Stimulated activated CD4-positive, alpha-beta T cell treated with anti-CD3 and anti-CD28 coated beads, Interleukin-15, amount 100 ng/mL, for 24 hours (primary cell): ENCODE results near the gene KDM6B.
A peak's percentile ranks its signal among the peaks of the same experiment; 100 is the strongest.

ENCODE experiments used
- DNase-seq: peaks from one replicate; pipeline ENCODE4 v3.0.0-alpha.2; 2020

Gene KDM6B

GRCh38 chr17:7824021-7824924 lies 9.7 kb upstream of the KDM6B start:
- DNase-seq, result no peak

- no peak for DNase-seq
These were observed 8.6 kb upstream of the KDM6B start for GRCh38 chr17:7825206-7825990.

- no peak for DNase-seq
These were observed 3.4 kb upstream of the KDM6B start for GRCh38 chr17:7830616-7831015.

- DNase-seq, result no peak
These were observed 2.8 kb upstream of the KDM6B start for GRCh38 chr17:7831233-7831632.

GRCh38 chr17:7832431-7832830 lies 1.6 kb upstream of the KDM6B start:
- no peak for DNase-seq

- DNase-seq, result no peak
These were observed 814 bp upstream of the KDM6B start for GRCh38 chr17:7833011-7833794.

GRCh38 chr17:7834542-7834956 lies 532 bp downstream of the KDM6B start:
- peak; percentile 59 for DNase-seq

- peak; percentile 95 for DNase-seq
These were observed 1.2 kb downstream of the KDM6B start for GRCh38 chr17:7834957-7835813.

GRCh38 chr17:7835814-7836595 lies 2.0 kb downstream of the KDM6B start:
- peak; percentile 72 for DNase-seq

GRCh38 chr17:7836596-7837407 lies 2.8 kb downstream of the KDM6B start:
- DNase-seq, result peak; percentile 83

- DNase-seq, result no peak
These were observed 3.5 kb downstream of the KDM6B start for GRCh38 chr17:7837408-7838088.

- DNase-seq, result no peak
These were observed 4.4 kb downstream of the KDM6B start for GRCh38 chr17:7838090-7839075.

- no peak for DNase-seq
These were observed 5.3 kb downstream of the KDM6B start for GRCh38 chr17:7839190-7839875.

GRCh38 chr17:7839876-7840261 lies 5.9 kb downstream of the KDM6B start:
- DNase-seq, result no peak

GRCh38 chr17:7840441-7840840 lies 6.4 kb downstream of the KDM6B start:
- DNase-seq, result no peak

- no peak for DNase-seq
These were observed 6.9 kb downstream of the KDM6B start for GRCh38 chr17:7840875-7841274.

GRCh38 chr17:7841396-7841914 lies 7.4 kb downstream of the KDM6B start:
- peak; percentile 94 for DNase-seq
